ENCODE data around the gene BICD1.

DNA sequence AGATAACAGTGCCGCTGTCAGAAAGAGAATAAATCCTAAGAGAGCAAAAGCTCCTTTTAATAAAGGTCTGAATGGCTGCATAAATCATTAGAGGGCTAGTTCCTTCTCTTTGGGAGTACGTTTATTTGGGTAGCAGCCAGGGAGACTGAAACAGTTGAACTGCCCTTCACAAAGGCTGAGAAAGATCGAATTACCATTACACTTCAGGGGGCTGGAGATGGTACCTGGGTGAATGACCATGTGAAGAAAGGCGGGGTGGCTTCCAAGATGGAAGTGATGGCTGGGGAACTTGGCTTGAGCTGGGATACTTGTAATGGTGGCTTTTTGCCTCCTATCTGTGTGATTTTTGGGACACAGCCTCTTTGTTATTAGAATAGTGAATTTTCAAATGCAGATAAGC, 291.0 kb downstream of the BICD1 start:
- TF ChIP-seq POLR2AphosphoS5 (IDR thresholded peaks at IDR 0.05; ENCODE audit: insufficient read depth, low read depth, low read length), result no peak
- no peak for TF ChIP-seq CTCF (IDR thresholded peaks at IDR 0.05; ENCODE audit: extremely low read depth in 1 of 2, insufficient read depth in 1 of 2, low read depth in 1 of 2, low read length in 2 of 2)
- no peak for TF ChIP-seq MYC (IDR thresholded peaks at IDR 0.05; ENCODE audit: low read depth, low read length)
- TF ChIP-seq POLR2A (IDR thresholded peaks at IDR 0.05; ENCODE audit: low read depth, low read length), result no peak
- TF ChIP-seq EZH2 (IDR thresholded peaks at IDR 0.05; ENCODE audit: borderline replicate concordance, low read depth, low read length, severe bottlenecking), result no peak
- TF ChIP-seq JUN (IDR thresholded peaks at IDR 0.05; ENCODE audit: borderline replicate concordance, insufficient read depth, insufficient read length, low read depth), result no peak
- no peak for TF ChIP-seq GATA2 (IDR thresholded peaks at IDR 0.05; ENCODE audit: insufficient read depth, insufficient read length, low read depth, low read length)
- TF ChIP-seq, protein P1, sequence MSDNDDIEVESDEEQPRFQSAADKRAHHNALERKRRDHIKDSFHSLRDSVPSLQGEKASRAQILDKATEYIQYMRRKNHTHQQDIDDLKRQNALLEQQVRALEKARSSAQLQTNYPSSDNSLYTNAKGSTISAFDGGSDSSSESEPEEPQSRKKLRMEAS (IDR thresholded peaks at IDR 0.05; ENCODE audit: insufficient read depth, insufficient read length), result no peak
